NAMALWA (cell line): Measurements from ENCODE around the gene PCNT.
"Not testable (repeated sequence)": the region's sequence is repeated elsewhere in the genome, so short reads cannot be mapped to it uniquely, and the experiment has no call there.

Experiments used
- DNase-seq: peaks from one replicate; pipeline ENCODE4 v3.0.0-alpha.2; 2015; ENCODE audit warnings: low spot score

Gene PCNT

GRCh38 chr21:46357684-46358425 lies 33.9 kb downstream of the PCNT start:
- no peak for DNase-seq

- no peak for DNase-seq
Observed at GRCh38 chr21:46361176-46361575, 37.2 kb downstream of the PCNT start.

GRCh38 chr21:46361935-46362334 lies 38.0 kb downstream of the PCNT start:
- no peak for DNase-seq

- no peak for DNase-seq
Observed at GRCh38 chr21:46362946-46363345, 39.0 kb downstream of the PCNT start.

- DNase-seq, result no peak
Observed at GRCh38 chr21:46363698-46364097, 39.7 kb downstream of the PCNT start.

- no peak for DNase-seq
Observed at GRCh38 chr21:46366091-46366490, 42.1 kb downstream of the PCNT start.

- DNase-seq, result no peak
Observed at GRCh38 chr21:46366561-46366960, 42.6 kb downstream of the PCNT start.

GRCh38 chr21:46366966-46367365 lies 43.0 kb downstream of the PCNT start:
- DNase-seq, result no peak

GRCh38 chr21:46368533-46369285 lies 44.8 kb downstream of the PCNT start:
- no peak for DNase-seq

GRCh38 chr21:46369520-46370235 lies 45.7 kb downstream of the PCNT start:
- no peak for DNase-seq

GRCh38 chr21:46371204-46372013 lies 47.5 kb downstream of the PCNT start:
- DNase-seq, result no peak

GRCh38 chr21:46372014-46372485 lies 48.1 kb downstream of the PCNT start:
- no peak for DNase-seq

GRCh38 chr21:46372947-46373346 lies 49.0 kb downstream of the PCNT start:
- not testable (repeated sequence) for DNase-seq

- DNase-seq, result no peak
Observed at GRCh38 chr21:46374761-46375389, 50.9 kb downstream of the PCNT start.

- DNase-seq, result no peak
Observed at GRCh38 chr21:46375560-46376230, 51.7 kb downstream of the PCNT start.

- no peak for DNase-seq
Observed at GRCh38 chr21:46376231-46376628, 52.3 kb downstream of the PCNT start.

- DNase-seq, result no peak
Observed at GRCh38 chr21:46376856-46377453, 53.0 kb downstream of the PCNT start.

- no peak for DNase-seq
Observed at GRCh38 chr21:46377789-46378188, 53.8 kb downstream of the PCNT start.

GRCh38 chr21:46379105-46379504 lies 55.1 kb downstream of the PCNT start:
- DNase-seq, result no peak

GRCh38 chr21:46379691-46380090 lies 55.7 kb downstream of the PCNT start:
- DNase-seq, result no peak
